ENCODE results near the gene C2CD4C. TPM values are rescaled to one million over a fixed set of nuclear protein-coding genes. Genes with fewer than 3 reads are reported as not detected.

C2CD4C gene
- total RNA-seq, 1 experiment from 2014 or later = 14.6 TPM

- Histone ChIP-seq H2BK12ac (ENCODE audit: insufficient read length, low read depth, low read length) (no peak overlapping the region), H3K18ac (ENCODE audit: insufficient read length, low read depth, low read length) (no peak overlapping the region), H3K9ac (ENCODE audit: extremely low read depth, insufficient read length, low read length) (no peak overlapping the region), H2AK5ac (ENCODE audit: insufficient read length, low read length) (no peak overlapping the region), H3K9me3 (ENCODE audit: control insufficient read depth, low read depth, low read length) (no peaks in the 10 kb centered on the region), H3K4me1 (ENCODE audit: insufficient read depth, low read length) (no peaks in the 10 kb centered on the region), H3K14ac (ENCODE audit: insufficient read depth, low read length) (no peak overlapping the region), H3K79me2 (ENCODE audit: insufficient read depth, low read length) (no peaks in the 10 kb centered on the region), H3K4me2 (ENCODE audit: insufficient read depth, insufficient read length, low read length) (no peak overlapping the region), H2BK20ac (ENCODE audit: low read depth, low read length, poor library complexity, severe bottlenecking) (no peak overlapping the region), H4K91ac (ENCODE audit: insufficient read length, low read depth, low read length) (no peak overlapping the region), H3K79me1 (ENCODE audit: insufficient read depth, low read depth, low read length, poor library complexity, severe bottlenecking) (no peaks in the 10 kb centered on the region), H3K56ac (ENCODE audit: insufficient read length, low read depth, low read length) (no peak overlapping the region), H3K23ac (ENCODE audit: insufficient read length, low read depth, low read length) (no peak overlapping the region), H3K4ac (ENCODE audit: low read depth, low read length) (no peak overlapping the region), H2AFZ (ENCODE audit: low read length) (no peak overlapping the region), H2BK15ac (ENCODE audit: low read depth, low read length) (no peak overlapping the region), H3T11ph (ENCODE audit: low read length) (no peak overlapping the region), H2BK5ac (ENCODE audit: insufficient read length, low read length) (no peak overlapping the region), H3K27ac (ENCODE audit: insufficient read length, low read depth, low read length) (no peak overlapping the region), H4K8ac (replicated peaks; ENCODE audit: insufficient read length, low read depth, low read length) (no peak overlapping the region), H2BK120ac (ENCODE audit: low read depth, low read length, poor library complexity, severe bottlenecking) (no peak overlapping the region), H4K20me1 (ENCODE audit: control insufficient read depth, insufficient read depth, insufficient read length) (no peaks in the 10 kb centered on the region), H3K27me3 (ENCODE audit: insufficient read depth, low read length) (no peaks in the 10 kb centered on the region; the same call in 1 of the 2 replicates), H3K23me2 (ENCODE audit: insufficient read length, low read depth, low read length, poor library complexity, severe bottlenecking) (no peaks in the 10 kb centered on the region), H4K5ac (ENCODE audit: insufficient read length, low read depth, low read length) (no peak overlapping the region)
- no peak overlapping the region for H3K27ac Mint-ChIP-seq
- peaks cover 6 to 7% of the 10 kb centered on the region in 2 experiments; a peak in 3 of 5 replicates for H3K9me3 Mint-ChIP-seq
- TF ChIP-seq CTCF (conservative IDR thresholded peaks at IDR 0.05) = no peak
- peaks cover 0 to 4% (median 3%) of the 10 kb centered on the region in 3 experiments; a peak in 4 of 7 replicates for H3K36me3 Mint-ChIP-seq (ENCODE audit: insufficient read depth in 1 of 3, low read depth in 3 of 3)
- no peak overlapping the region for H3K4me3 Mint-ChIP-seq
- peaks cover 27% of the 10 kb centered on the region for H3K27me3 Mint-ChIP-seq (ENCODE audit: low read depth)
- peak; percentile 16 for DNase-seq
- H3K4me1 Mint-ChIP-seq = peaks cover 0 to 7% of the 10 kb centered on the region in 2 experiments; a peak in 1 of 4 replicates
- no CpG with 5 or more reads among the region's 14 CpGs for WGBS (ENCODE audit: extremely low coverage, insufficient read length, low lambda C conversion rate)
Measured at GRCh38 chr19:367561-367960, 41.4 kb downstream of the C2CD4C start.
